LNCaP clone FGC (cell line): ENCODE data around the gene DNA2.
"Not testable (repeated sequence)": the region's sequence is repeated elsewhere in the genome, so short reads cannot be mapped to it uniquely, and the experiment has no call there.

ENCODE experiments used
- DNase-seq: peaks from one replicate; pipeline ENCODE4 v3.0.0-alpha.2; 2011; ENCODE audit warnings: low read depth
- H3K4me3 ChIP-seq: 2 replicates; pipeline ENCODE4 v1.5.1; 2011; ENCODE audit warnings: mild to moderate bottlenecking, low read depth, low read length, control low read depth
- CTCF ChIP-seq: IDR thresholded peaks from 2 replicates; pipeline ENCODE4 v1.5.1; 2012; ENCODE audit warnings: mild to moderate bottlenecking; ENCODE audit not compliant: control insufficient read depth, insufficient read depth; ENCODE audit errors: extremely low read depth

DNA2 gene, protein sequence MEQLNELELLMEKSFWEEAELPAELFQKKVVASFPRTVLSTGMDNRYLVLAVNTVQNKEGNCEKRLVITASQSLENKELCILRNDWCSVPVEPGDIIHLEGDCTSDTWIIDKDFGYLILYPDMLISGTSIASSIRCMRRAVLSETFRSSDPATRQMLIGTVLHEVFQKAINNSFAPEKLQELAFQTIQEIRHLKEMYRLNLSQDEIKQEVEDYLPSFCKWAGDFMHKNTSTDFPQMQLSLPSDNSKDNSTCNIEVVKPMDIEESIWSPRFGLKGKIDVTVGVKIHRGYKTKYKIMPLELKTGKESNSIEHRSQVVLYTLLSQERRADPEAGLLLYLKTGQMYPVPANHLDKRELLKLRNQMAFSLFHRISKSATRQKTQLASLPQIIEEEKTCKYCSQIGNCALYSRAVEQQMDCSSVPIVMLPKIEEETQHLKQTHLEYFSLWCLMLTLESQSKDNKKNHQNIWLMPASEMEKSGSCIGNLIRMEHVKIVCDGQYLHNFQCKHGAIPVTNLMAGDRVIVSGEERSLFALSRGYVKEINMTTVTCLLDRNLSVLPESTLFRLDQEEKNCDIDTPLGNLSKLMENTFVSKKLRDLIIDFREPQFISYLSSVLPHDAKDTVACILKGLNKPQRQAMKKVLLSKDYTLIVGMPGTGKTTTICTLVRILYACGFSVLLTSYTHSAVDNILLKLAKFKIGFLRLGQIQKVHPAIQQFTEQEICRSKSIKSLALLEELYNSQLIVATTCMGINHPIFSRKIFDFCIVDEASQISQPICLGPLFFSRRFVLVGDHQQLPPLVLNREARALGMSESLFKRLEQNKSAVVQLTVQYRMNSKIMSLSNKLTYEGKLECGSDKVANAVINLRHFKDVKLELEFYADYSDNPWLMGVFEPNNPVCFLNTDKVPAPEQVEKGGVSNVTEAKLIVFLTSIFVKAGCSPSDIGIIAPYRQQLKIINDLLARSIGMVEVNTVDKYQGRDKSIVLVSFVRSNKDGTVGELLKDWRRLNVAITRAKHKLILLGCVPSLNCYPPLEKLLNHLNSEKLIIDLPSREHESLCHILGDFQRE

DNA sequence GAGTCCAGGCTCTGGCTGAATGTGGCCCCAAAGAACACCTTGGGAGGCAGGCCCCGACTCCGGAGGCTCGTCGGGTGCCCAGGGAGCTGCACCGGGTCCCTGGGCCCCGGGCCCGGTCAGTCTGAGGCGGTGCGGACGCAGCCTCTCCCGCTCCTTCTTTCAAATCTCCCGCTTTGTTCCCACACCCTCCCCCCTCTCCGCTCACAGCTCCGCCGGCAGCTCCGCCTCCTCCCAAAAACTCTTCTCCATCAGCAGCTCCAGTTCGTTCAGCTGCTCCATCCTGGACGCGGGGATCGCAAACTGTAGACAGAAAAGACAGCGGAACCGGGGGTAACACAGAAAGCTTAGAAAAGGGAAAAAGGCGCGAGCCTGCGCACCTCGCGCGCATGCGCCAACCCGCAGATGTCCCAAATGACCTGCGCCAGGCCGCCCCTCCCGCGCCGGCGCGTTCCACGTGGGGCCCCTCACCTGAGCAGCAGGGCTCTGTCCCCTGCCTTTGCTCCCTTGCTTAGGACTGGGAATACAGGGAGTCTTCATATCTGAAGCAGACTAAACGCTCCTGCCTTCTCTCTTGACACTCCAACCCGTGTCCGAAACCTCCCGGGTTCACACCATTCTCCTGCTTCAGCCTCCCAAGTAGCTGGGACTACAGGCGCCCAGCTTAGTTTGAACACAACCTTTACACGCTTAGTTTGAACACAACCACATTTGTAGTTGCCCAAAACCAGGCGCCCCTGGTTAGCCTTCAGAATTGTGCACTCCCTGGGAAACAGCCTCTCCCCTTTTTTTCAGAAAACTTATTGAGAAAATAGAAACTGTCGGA is at the start of gene DNA2:
DNA2 (minus strand) TSS at position 388 of the 823 bp plus-strand sequence; CDS start at position 279, 109 bp downstream.
- H3K4me3 ChIP-seq = peak within 1 kb of the TSS; percentile 75
- no peak for TF ChIP-seq CTCF
- DNase-seq = peak; percentile 22

GRCh38 chr10:68518609-68519008 is 46.8 kb upstream of the DNA2 start:
- not testable (repeated sequence) for H3K4me3 ChIP-seq, DNase-seq

GRCh38 chr10:68517188-68517587 is 45.4 kb upstream of the DNA2 start:
- DNase-seq = no peak
- no peak overlapping the region for H3K4me3 ChIP-seq
- no peak for TF ChIP-seq CTCF

- no peak overlapping the region for H3K4me3 ChIP-seq
- no peak for TF ChIP-seq CTCF
- DNase-seq = no peak
Measured at GRCh38 chr10:68516766-68517165, 45.0 kb upstream of the DNA2 start.

DNA sequence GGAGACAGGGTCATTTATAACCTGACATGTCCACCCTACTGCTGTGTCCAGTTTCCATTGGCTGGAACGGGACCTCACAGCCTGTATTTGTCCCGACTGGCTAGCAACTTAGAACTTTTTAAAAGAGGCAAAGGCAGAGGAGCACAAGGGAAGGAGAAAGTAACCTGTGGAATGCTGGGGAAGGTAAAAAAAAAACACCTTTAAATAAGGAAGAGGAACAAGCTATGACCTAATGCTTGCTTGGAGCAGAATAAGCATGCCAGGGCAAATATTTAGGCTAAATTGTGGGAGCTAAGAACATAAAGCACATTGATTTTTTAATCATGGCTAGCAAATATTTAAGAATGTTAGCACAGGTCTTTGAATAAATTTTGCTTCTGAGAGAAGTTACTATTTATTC is 44.4 kb upstream of the DNA2 start:
- H3K4me3 ChIP-seq = 0 out of 2 replicates have a peak overlapping the region, but pooled peaks have one; percentile 3
- DNase-seq = peak; percentile 73

- peak; percentile 36 for DNase-seq
- no peak for TF ChIP-seq CTCF
- H3K4me3 ChIP-seq = no peak overlapping the region
Measured at GRCh38 chr10:68508090-68508489, 36.3 kb upstream of the DNA2 start.

GRCh38 chr10:68506411-68506810 is 34.6 kb upstream of the DNA2 start:
- no peak overlapping the region for H3K4me3 ChIP-seq
- no peak for DNase-seq
- TF ChIP-seq CTCF = no peak
